GM23248 (cell line): Measurements from ENCODE around the gene PORCN.

ENCODE experiments used
- EZH2 ChIP-seq: fragments of 200-600 bp; sonication (generic); IDR thresholded peaks from 2 replicates; pipeline ENCODE4 v1.6.1; 2018; ENCODE audit warnings: antibody characterized with exemption, mild to moderate bottlenecking; ENCODE audit not compliant: insufficient read depth, poor library complexity, severe bottlenecking
- EZH2phosphoT487 ChIP-seq: fragments of 200-600 bp; sonication (generic); IDR thresholded peaks from 2 replicates; pipeline ENCODE4 v1.6.1; 2018; ENCODE audit warnings: antibody characterized with exemption, moderate library complexity, mild to moderate bottlenecking, low read depth; ENCODE audit not compliant: insufficient read depth

GRCh38 chrX:48488034-48488433 lies 20.8 kb upstream of the PORCN start:
- TF ChIP-seq EZH2: no peak
- TF ChIP-seq EZH2phosphoT487: no peak
